CD14-positive monocyte (primary cell): Measurements from ENCODE around the gene GPR27. TPM values are rescaled to one million over a fixed set of nuclear protein-coding genes. Genes with fewer than 3 reads are reported as not detected.
A peak's percentile ranks its signal among the peaks of the same experiment; 100 is the strongest.

ENCODE experiments used
- DNase-seq, 3 donors: peaks; one replicate each; pipeline ENCODE4 v3.0.0-alpha.2; 2011 to 2022
- H2AFZ ChIP-seq: 2 replicates; pipeline ENCODE4 v1.6.0; 2012; ENCODE audit warnings: mild to moderate bottlenecking, low read depth, low read length, inconsistent platforms; ENCODE audit not compliant: insufficient read depth, poor library complexity, severe bottlenecking
- H3K27ac ChIP-seq, 2 donors: 1 replicate in 1 of 2; 2 replicates in 1 of 2; pipeline ENCODE4 v1.5.1; 2012 to 2013; ENCODE audit warnings: low read length in 2 of 2, control low read depth in 1 of 2, inconsistent platforms in 1 of 2, low read depth in 1 of 2, mild to moderate bottlenecking in 1 of 2
- H3K27me3 ChIP-seq, 2 donors: one replicate each; pipeline versions ENCODE4 v1.6.0 to v1.6.1; 2011 to 2013; ENCODE audit warnings: low read length in 2 of 2; ENCODE audit not compliant: control insufficient read depth in 2 of 2, insufficient read depth in 2 of 2
- H3K36me3 ChIP-seq, 2 donors: replicated peaks in 1 of 2; 1 replicate in 1 of 2; 2 replicates in 1 of 2; pipeline versions ENCODE4 v1.5.1 to v1.6.1; 2012 to 2013; ENCODE audit warnings: low read length in 2 of 2, control low read depth in 1 of 2, inconsistent platforms in 1 of 2, mild to moderate bottlenecking in 1 of 2; ENCODE audit not compliant: insufficient read depth in 2 of 2, control insufficient read depth in 1 of 2
- H3K4me1 ChIP-seq, 2 donors: 1 replicate in 1 of 2; 2 replicates in 1 of 2; pipeline versions ENCODE4 v1.5.1 to v1.6.1; 2012 to 2013; ENCODE audit warnings: low read length in 2 of 2, control low read depth in 1 of 2, inconsistent platforms in 1 of 2, mild to moderate bottlenecking in 1 of 2, moderate library complexity in 1 of 2; ENCODE audit not compliant: insufficient read depth in 2 of 2, control insufficient read depth in 1 of 2
- H3K4me2 ChIP-seq: replicated peaks from 2 replicates; pipeline ENCODE3; 2012; ENCODE audit warnings: low read length, moderate library complexity, mild to moderate bottlenecking; ENCODE audit not compliant: poor library complexity, severe bottlenecking; ENCODE audit errors: extremely low read depth
- H3K4me3 ChIP-seq, 3 experiments: fragments of 200-600 bp in 1 of 3; sonication (generic) in 1 of 3; replicated peaks in 1 of 3; 1 replicate in 2 of 3; 2 replicates in 1 of 3; pipeline ENCODE4 v1.5.1; 2011 to 2013; ENCODE audit warnings: low read length in 3 of 3, mild to moderate bottlenecking in 3 of 3, control low read depth in 2 of 3, low read depth in 2 of 3, inconsistent platforms in 1 of 3, moderate library complexity in 1 of 3
- H3K79me2 ChIP-seq: 2 replicates; pipeline ENCODE4 v1.6.0; 2012; ENCODE audit warnings: mild to moderate bottlenecking, control low read depth, inconsistent platforms, low read length, moderate library complexity; ENCODE audit not compliant: insufficient read depth
- H3K9ac ChIP-seq: 2 replicates; pipeline ENCODE4 v1.6.0; 2017; ENCODE audit warnings: low read length, mild to moderate bottlenecking; ENCODE audit not compliant: insufficient read depth, poor library complexity, severe bottlenecking
- H3K9me3 ChIP-seq, 2 donors: replicated peaks in 1 of 2; 1 replicate in 1 of 2; 2 replicates in 1 of 2; pipeline versions ENCODE4 v1.5.1 to v1.6.1; 2012 to 2013; ENCODE audit warnings: low read length in 2 of 2, control low read depth in 1 of 2; ENCODE audit not compliant: control insufficient read depth in 1 of 2, insufficient read depth in 1 of 2
- H4K20me1 ChIP-seq: 2 replicates; pipeline ENCODE4 v1.6.0; 2012; ENCODE audit warnings: mild to moderate bottlenecking, low read length, control low read depth, moderate library complexity; ENCODE audit not compliant: insufficient read depth
- H3K27ac Mint-ChIP-seq, 7 donors: one replicate each; pipeline ENCODE4 v1.8.0; 2020; ENCODE audit warnings: mild to moderate bottlenecking in 7 of 7, mixed read lengths in 7 of 7, moderate library complexity in 6 of 7, inconsistent platforms in 2 of 7
- H3K27me3 Mint-ChIP-seq, 3 donors: one replicate each; pipeline ENCODE4 v1.8.0; 2021 to 2022; ENCODE audit warnings: low read depth in 3 of 3, mild to moderate bottlenecking in 3 of 3, mixed read lengths in 3 of 3, moderate library complexity in 3 of 3, inconsistent platforms in 1 of 3
- H3K36me3 Mint-ChIP-seq, 2 donors: one replicate each; pipeline ENCODE4 v1.8.0; 2020; ENCODE audit warnings: mixed read lengths in 2 of 2, inconsistent platforms in 1 of 2, mild to moderate bottlenecking in 1 of 2
- H3K4me1 Mint-ChIP-seq: one replicate; pipeline ENCODE4 v1.8.0; 2020; ENCODE audit warnings: mild to moderate bottlenecking, mixed read lengths
- H3K4me3 Mint-ChIP-seq, 2 donors: one replicate each; pipeline ENCODE4 v1.8.0; 2020; ENCODE audit warnings: mild to moderate bottlenecking in 2 of 2, mixed read lengths in 2 of 2, moderate library complexity in 1 of 2
- H3K9me3 Mint-ChIP-seq, 7 donors: one replicate each; pipeline ENCODE4 v1.8.0; 2020 to 2022; ENCODE audit warnings: mixed read lengths in 7 of 7, mild to moderate bottlenecking in 6 of 7, moderate library complexity in 6 of 7, inconsistent platforms in 2 of 7
- CTCF ChIP-seq: fragments of 200-600 bp; IDR thresholded peaks from one replicate; pipeline ENCODE4 v1.8.0; 2022; ENCODE audit warnings: antibody characterized with exemption, mild to moderate bottlenecking
- WGBS: methylation state at CpG from one replicate; pipeline ENCODE4 v1.1.5; 2013; ENCODE audit warnings: missing lambda C conversion rate; ENCODE audit not compliant: insufficient coverage; 5-methylcytosine and 5-hydroxymethylcytosine counted together
- intact Hi-C, 2 donors: fragments of 100-400 bp; cut with micrococcal nuclease; formaldehyde crosslinking; loops; one replicate each; pipeline versions ENCODE4 v1.15.0 to v1.15.1; 2023
- polyA plus RNA-seq, 3 donors: library from polyadenylated mRNA; depleted of rRNA in 1 of 3; unstranded in 2 of 3; stranded (reverse) in 1 of 3; fragments of 300-500 nt in 2 of 3; fragments of >200 nt in 1 of 3; fragmentation: Illumina TruSeq in 2 of 3; gene quantifications; 1 replicate in 2 of 3; 2 replicates in 1 of 3; pipeline ENCODE4 v1.2.3, GENCODE V29; 2012 to 2021

GPR27 gene
- polyA plus RNA-seq, 3 donors: 5.7 to 19.6 (median 6.6) TPM

DNA sequence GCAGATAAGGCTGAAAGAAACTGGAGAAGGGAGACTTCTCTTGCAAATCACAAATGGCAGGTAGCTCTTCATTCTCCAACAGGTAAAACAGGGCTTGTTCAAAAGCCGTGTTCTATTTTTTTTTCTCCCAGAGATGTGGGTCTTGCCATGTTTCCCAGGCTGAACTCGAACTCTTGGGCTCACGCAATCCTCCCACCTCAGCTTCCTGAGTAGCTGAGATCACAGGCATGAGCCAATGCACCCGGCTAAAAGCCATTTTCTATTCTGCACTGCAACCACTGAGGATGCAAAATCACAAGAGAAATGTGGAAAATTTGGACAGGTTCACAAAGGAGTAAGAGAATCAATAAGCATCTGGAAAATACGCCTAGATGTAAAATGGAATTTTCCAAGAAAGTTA, 48.0 kb upstream of the GPR27 start:
- Histone ChIP-seq H2AFZ (no peak overlapping the region), H3K9me3 (no peaks in the 10 kb centered on the region), H3K4me3 (no peak overlapping the region), H4K20me1 (peaks cover 100% of the 10 kb centered on the region), H3K27me3 (no peaks in the 10 kb centered on the region), H3K9ac (no peak overlapping the region), H3K36me3 (peaks cover 20 to 80% of the 10 kb centered on the region in 2 donors), H3K27ac (peak overlapping the region in 1 of 2 donors; percentile 32), H3K4me1 (peaks cover 19 to 43% of the 10 kb centered on the region in 2 donors), H3K4me2 (no peak overlapping the region), H3K79me2 (peaks cover 99% of the 10 kb centered on the region)
- no peaks in the 10 kb centered on the region for H3K27me3 Mint-ChIP-seq
- no peak for DNase-seq
- intact Hi-C loops: no loop called here
- H3K4me1 Mint-ChIP-seq: peaks cover 68% of the 10 kb centered on the region
- no peak for TF ChIP-seq CTCF
- 69% methylated on average over 3 of the region's 5 CpGs for WGBS
- H3K4me3 Mint-ChIP-seq: no peak overlapping the region
- peak overlapping the region in 1 of 7 donors; percentile 52 for H3K27ac Mint-ChIP-seq
- H3K36me3 Mint-ChIP-seq: peaks cover 75 to 87% of the 10 kb centered on the region in 2 donors
- H3K9me3 Mint-ChIP-seq: no peaks in the 10 kb centered on the region

DNA sequence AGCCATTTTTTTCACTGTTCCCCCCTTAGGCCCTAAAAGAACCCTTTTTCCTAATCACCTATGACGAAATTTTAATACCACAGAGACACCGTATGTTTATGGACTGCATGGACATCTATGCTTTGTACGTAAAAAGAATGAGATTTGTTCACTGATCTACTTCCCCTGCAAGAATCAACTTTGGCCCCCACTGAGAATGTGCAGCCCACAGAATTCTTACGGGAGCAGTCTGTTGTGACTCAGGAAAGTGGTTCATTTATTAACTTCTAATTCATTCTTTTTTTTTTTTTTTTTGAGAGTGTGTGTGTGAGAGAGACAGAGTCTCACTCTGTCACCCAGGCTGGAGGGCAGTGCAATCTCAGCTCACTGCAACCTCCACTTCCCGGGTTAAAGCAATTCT, 46.1 kb upstream of the GPR27 start:
- Histone ChIP-seq H3K36me3 (peaks cover 20 to 72% of the 10 kb centered on the region in 2 donors), H4K20me1 (peaks cover 100% of the 10 kb centered on the region), H3K9me3 (no peaks in the 10 kb centered on the region), H3K27me3 (no peaks in the 10 kb centered on the region), H3K27ac (peak overlapping the region in 1 of 2 donors; percentile 18), H3K79me2 (peaks cover 99% of the 10 kb centered on the region), H2AFZ (no peak overlapping the region), H3K9ac (no peak overlapping the region), H3K4me3 (no peak overlapping the region), H3K4me1 (peaks cover 13 to 49% of the 10 kb centered on the region in 2 donors), H3K4me2 (no peak overlapping the region)
- Mint-ChIP-seq H3K36me3 (peaks cover 65 to 70% of the 10 kb centered on the region in 2 donors), H3K4me1 (peaks cover 68% of the 10 kb centered on the region), H3K27me3 (no peaks in the 10 kb centered on the region), H3K27ac (peak overlapping the region in 4 of 7 donors; percentile 19 to 75 (median 58)), H3K4me3 (no peak overlapping the region), H3K9me3 (no peaks in the 10 kb centered on the region)
- WGBS: no CpG with 5 or more reads among the region's 5 CpGs
- intact Hi-C loops: no loop called here
- TF ChIP-seq CTCF: no peak
- DNase-seq: no peak
